Astrocyte (in vitro differentiated cells and primary cell): ENCODE data around the gene DRICH1. TPM values are rescaled to one million over a fixed set of nuclear protein-coding genes. Genes with fewer than 3 reads are reported as not detected.
"Not testable (repeated sequence)": the region's sequence is repeated elsewhere in the genome, so short reads cannot be mapped to it uniquely, and the experiment has no call there.

Source experiments
- DNase-seq: peaks from one replicate; pipeline ENCODE4 v3.0.0-alpha.2; 2010; ENCODE audit warnings: low read depth
- FAIRE-seq: peaks from 2 replicates; lab custom pipeline; 2011; peaks lifted over from hg19 to GRCh38; lab: Jason Lieb, UNC
- H2AFZ ChIP-seq: 2 replicates; pipeline ENCODE4 v1.6.0; 2012; ENCODE audit warnings: low read depth, low read length, inconsistent platforms
- H3K27ac ChIP-seq: 2 replicates; pipeline ENCODE4 v1.5.1; 2011; ENCODE audit warnings: low read depth, low read length, inconsistent platforms
- H3K27me3 ChIP-seq: 2 replicates; pipeline ENCODE4 v1.6.0; 2011; ENCODE audit warnings: low read length, inconsistent platforms; ENCODE audit not compliant: insufficient read depth
- H3K36me3 ChIP-seq: 2 replicates; pipeline ENCODE4 v1.5.1; 2011; ENCODE audit warnings: low read length, inconsistent platforms; ENCODE audit not compliant: insufficient read depth
- H3K4me1 ChIP-seq: 2 replicates; pipeline ENCODE4 v1.5.1; 2011; ENCODE audit warnings: low read length, inconsistent platforms; ENCODE audit not compliant: insufficient read depth
- H3K4me2 ChIP-seq: 2 replicates; pipeline ENCODE4 v1.6.0; 2012; ENCODE audit warnings: low read length, inconsistent platforms
- H3K4me3 ChIP-seq: 2 replicates; pipeline ENCODE4 v1.5.1; 2011; ENCODE audit warnings: low read depth, mild to moderate bottlenecking, low read length, inconsistent platforms; ENCODE audit not compliant: insufficient read depth
- H3K79me2 ChIP-seq: 2 replicates; pipeline ENCODE4 v1.6.0; 2012; ENCODE audit warnings: mild to moderate bottlenecking, low read length, inconsistent platforms; ENCODE audit not compliant: insufficient read depth
- H3K9ac ChIP-seq: 2 replicates; pipeline ENCODE4 v1.6.0; 2012; ENCODE audit warnings: mild to moderate bottlenecking, low read length, inconsistent platforms
- H3K9me3 ChIP-seq: 2 replicates; pipeline ENCODE4 v1.5.1; 2012; ENCODE audit warnings: low read depth, mild to moderate bottlenecking, low read length, inconsistent platforms; ENCODE audit not compliant: insufficient read depth
- H4K20me1 ChIP-seq: 2 replicates; pipeline ENCODE4 v1.6.0; 2012; ENCODE audit warnings: low read length, inconsistent platforms; ENCODE audit not compliant: insufficient read depth
- H3K27ac Mint-ChIP-seq: one replicate; pipeline ENCODE4 v1.8.0; 2021; ENCODE audit warnings: mild to moderate bottlenecking, mixed read lengths; ENCODE audit not compliant: unreplicated experiment
- H3K27me3 Mint-ChIP-seq: one replicate; pipeline ENCODE4 v1.8.0; 2021; ENCODE audit warnings: low read depth, mixed read lengths; ENCODE audit not compliant: unreplicated experiment
- H3K36me3 Mint-ChIP-seq: one replicate; pipeline ENCODE4 v1.8.0; 2021; ENCODE audit warnings: low read depth, mixed read lengths; ENCODE audit not compliant: unreplicated experiment
- H3K4me1 Mint-ChIP-seq: one replicate; pipeline ENCODE4 v1.8.0; 2021; ENCODE audit warnings: low read depth, mixed read lengths; ENCODE audit not compliant: unreplicated experiment
- H3K4me3 Mint-ChIP-seq: one replicate; pipeline ENCODE4 v1.8.0; 2021; ENCODE audit warnings: mild to moderate bottlenecking, moderate library complexity, mixed read lengths; ENCODE audit not compliant: unreplicated experiment
- H3K9me3 Mint-ChIP-seq: one replicate; pipeline ENCODE4 v1.8.0; 2021; ENCODE audit warnings: mild to moderate bottlenecking, mixed read lengths; ENCODE audit not compliant: unreplicated experiment
- CTCF ChIP-seq: IDR thresholded peaks from 2 replicates; pipeline ENCODE4 v1.5.1; 2011; ENCODE audit warnings: low read depth, mild to moderate bottlenecking, inconsistent platforms, low read length, moderate library complexity; ENCODE audit not compliant: insufficient read depth
- EZH2 ChIP-seq: IDR thresholded peaks from 2 replicates; pipeline ENCODE4 v1.6.1; 2012; ENCODE audit warnings: mild to moderate bottlenecking, low read length, inconsistent platforms; ENCODE audit not compliant: insufficient read depth
- total RNA-seq: library from RNA; stranded (reverse); gene quantifications from 2 replicates; pipeline ENCODE4 v1.2.1, GENCODE V29; 2021

Gene DRICH1
- total RNA-seq, 1 donor from 2014 or later, result not detected

GRCh38 chr22:23574371-23574811, 57.7 kb downstream of the DRICH1 start:
- no peaks in the 10 kb centered on the region for H3K36me3 ChIP-seq
- no peak overlapping the region for H3K27ac ChIP-seq
- TF ChIP-seq CTCF, result no peak
- no peak for TF ChIP-seq EZH2
- no peak overlapping the region for H3K27ac Mint-ChIP-seq
- no peaks in the 10 kb centered on the region for H3K4me1 Mint-ChIP-seq
- DNase-seq (no peak), FAIRE-seq (no peak)
- no peak overlapping the region for H3K9ac ChIP-seq
- no peak overlapping the region for H2AFZ ChIP-seq
- H3K9me3 ChIP-seq, result no peaks in the 10 kb centered on the region
- H3K4me2 ChIP-seq, result no peak overlapping the region
- H3K9me3 Mint-ChIP-seq, result peaks cover 11% of the 10 kb centered on the region
- H3K27me3 ChIP-seq, result no peaks in the 10 kb centered on the region
- no peak overlapping the region for H3K4me3 ChIP-seq
- no peaks in the 10 kb centered on the region for H4K20me1 ChIP-seq
- H3K79me2 ChIP-seq, result no peaks in the 10 kb centered on the region
- peaks cover 3% of the 10 kb centered on the region for H3K36me3 Mint-ChIP-seq
- H3K27me3 Mint-ChIP-seq, result peaks cover 52% of the 10 kb centered on the region
- no peaks in the 10 kb centered on the region for H3K4me1 ChIP-seq
- no peak overlapping the region for H3K4me3 Mint-ChIP-seq

- H2AFZ ChIP-seq, H3K79me2 ChIP-seq, FAIRE-seq, H3K27me3 ChIP-seq, H3K27ac Mint-ChIP-seq, H3K4me3 Mint-ChIP-seq, H4K20me1 ChIP-seq, H3K27ac ChIP-seq, H3K4me2 ChIP-seq, H3K9me3 ChIP-seq, H3K4me1 ChIP-seq, DNase-seq, H3K36me3 Mint-ChIP-seq, H3K4me1 Mint-ChIP-seq, H3K4me3 ChIP-seq, H3K9ac ChIP-seq, H3K36me3 ChIP-seq: not testable (repeated sequence)
- Mint-ChIP-seq H3K9me3 (peaks cover 11% of the 10 kb centered on the region), H3K27me3 (peaks cover 50% of the 10 kb centered on the region)
Observed at GRCh38 chr22:23573701-23574235, 58.4 kb downstream of the DRICH1 start.

- H3K27ac Mint-ChIP-seq, H2AFZ ChIP-seq, H3K4me1 Mint-ChIP-seq, H3K4me2 ChIP-seq, DNase-seq, H3K4me1 ChIP-seq, H3K9me3 ChIP-seq, H3K36me3 ChIP-seq, H4K20me1 ChIP-seq, H3K27me3 ChIP-seq, H3K79me2 ChIP-seq, H3K36me3 Mint-ChIP-seq, FAIRE-seq, H3K27ac ChIP-seq, H3K4me3 Mint-ChIP-seq, H3K9ac ChIP-seq, H3K4me3 ChIP-seq: not testable (repeated sequence)
- peaks cover 11% of the 10 kb centered on the region for H3K9me3 Mint-ChIP-seq
- peaks cover 50% of the 10 kb centered on the region for H3K27me3 Mint-ChIP-seq
Observed at GRCh38 chr22:23573106-23573505, 59.0 kb downstream of the DRICH1 start.
